Activated CD8-positive, alpha-beta memory T cell treated with anti-CD3 and anti-CD28 coated beads, Interleukin-2, amount 50 U/mL, for 48 hours (primary cell): ENCODE results near the gene PPIE.
"Not testable (repeated sequence)": the region's sequence is repeated elsewhere in the genome, so short reads cannot be mapped to it uniquely, and the experiment has no call there.

Experiments used
- DNase-seq: peaks from one replicate; pipeline ENCODE4 v3.0.0-alpha.2; 2020

PPIE gene

GRCh38 chr1:39760074-39761008, 21.7 kb downstream of the PPIE start:
- no peak for DNase-seq

GRCh38 chr1:39761016-39761415, 22.3 kb downstream of the PPIE start:
- no peak for DNase-seq

GRCh38 chr1:39761557-39762260, 23.0 kb downstream of the PPIE start:
- no peak for DNase-seq

- DNase-seq = no peak
These were observed 24.2 kb downstream of the PPIE start for GRCh38 chr1:39762550-39763540.

GRCh38 chr1:39763619-39764374, 25.1 kb downstream of the PPIE start:
- not testable (repeated sequence) for DNase-seq

GRCh38 chr1:39764512-39764911, 25.8 kb downstream of the PPIE start:
- DNase-seq = not testable (repeated sequence)

- not testable (repeated sequence) for DNase-seq
These were observed 27.8 kb downstream of the PPIE start for GRCh38 chr1:39766466-39766865.

- not testable (repeated sequence) for DNase-seq
These were observed 30.8 kb downstream of the PPIE start for GRCh38 chr1:39769502-39769901.

GRCh38 chr1:39770100-39771021, 31.7 kb downstream of the PPIE start:
- peak; percentile 65 for DNase-seq

- DNase-seq = not testable (repeated sequence)
These were observed 32.4 kb downstream of the PPIE start, which contains the start of gene OXCT2 for GRCh38 chr1:39771022-39771532. Gene OXCT2 (minus strand): TSS chr1:39771348. CDS start chr1:39771255, 93 bp downstream.

GRCh38 chr1:39773369-39773979, 34.8 kb downstream of the PPIE start:
- not testable (repeated sequence) for DNase-seq

- DNase-seq = not testable (repeated sequence)
These were observed 36.5 kb downstream of the PPIE start for GRCh38 chr1:39775141-39775540.

GRCh38 chr1:39775676-39776399, 37.2 kb downstream of the PPIE start:
- not testable (repeated sequence) for DNase-seq

- DNase-seq = no peak
These were observed 37.7 kb downstream of the PPIE start for GRCh38 chr1:39776400-39776713.

- DNase-seq = no peak
These were observed 38.2 kb downstream of the PPIE start for GRCh38 chr1:39776886-39777285.

GRCh38 chr1:39777306-39777705, 38.6 kb downstream of the PPIE start:
- DNase-seq = no peak

GRCh38 chr1:39777896-39778295, 39.2 kb downstream of the PPIE start:
- not testable (repeated sequence) for DNase-seq

- not testable (repeated sequence) for DNase-seq
These were observed 39.9 kb downstream of the PPIE start for GRCh38 chr1:39778463-39779099.

- DNase-seq = no peak
These were observed 40.5 kb downstream of the PPIE start for GRCh38 chr1:39779137-39779536.
